Suprapubic skin (tissue), 4 donors: Measurements from ENCODE around the gene CTPS1. TPM values are rescaled to one million over a fixed set of nuclear protein-coding genes. Genes with fewer than 3 reads are reported as not detected.

Source experiments
- DNase-seq, 2 donors: peaks; one replicate each; pipeline ENCODE4 v3.0.0-alpha.2; 2019; ENCODE audit warnings: low spot score in 2 of 2
- H3K27ac ChIP-seq: fragments of 200-600 bp; sonication (generic); one replicate; pipeline ENCODE4 v1.5.1; 2019
- H3K27me3 ChIP-seq: fragments of 200-600 bp; sonication (generic); one replicate; pipeline ENCODE4 v1.5.1; 2019
- H3K36me3 ChIP-seq: fragments of 200-600 bp; sonication (generic); one replicate; pipeline ENCODE4 v1.5.1; 2019
- H3K4me1 ChIP-seq: fragments of 200-600 bp; sonication (generic); one replicate; pipeline ENCODE4 v1.5.1; 2019
- H3K4me3 ChIP-seq: fragments of 200-600 bp; sonication (generic); one replicate; pipeline ENCODE4 v1.5.1; 2019; ENCODE audit warnings: mild to moderate bottlenecking
- H3K9me3 ChIP-seq: fragments of 200-600 bp; sonication (generic); one replicate; pipeline ENCODE4 v1.5.1; 2019
- CTCF ChIP-seq, 2 donors: fragments of 200-600 bp in 1 of 2; fragments of 450-650 bp in 1 of 2; sonication (generic) in 1 of 2; IDR thresholded peaks; one replicate each; pipeline ENCODE4 v1.5.1; 2016 to 2019; ENCODE audit warnings: antibody characterized with exemption in 2 of 2, mild to moderate bottlenecking in 1 of 2, moderate library complexity in 1 of 2
- EP300 ChIP-seq: sonication (generic); formaldehyde crosslinking; IDR thresholded peaks from one replicate; pipeline ENCODE4 v1.6.1; 2017; ENCODE audit warnings: antibody characterized with exemption
- POLR2A ChIP-seq, 2 donors: fragments of 450-650 bp; IDR thresholded peaks; one replicate each; pipeline ENCODE4 v1.6.1; 2017; ENCODE audit warnings: antibody characterized with exemption in 2 of 2, mild to moderate bottlenecking in 2 of 2, moderate library complexity in 2 of 2
- POLR2AphosphoS5 ChIP-seq, 3 donors: sonication (generic); formaldehyde crosslinking; IDR thresholded peaks; one replicate each; pipeline ENCODE4 v1.6.1; 2017; ENCODE audit warnings: antibody characterized with exemption in 3 of 3
- WGBS: methylation state at CpG from one replicate; pipeline ENCODE4 v1.1.5; 2018; 5-methylcytosine and 5-hydroxymethylcytosine counted together
- total RNA-seq, 4 donors: library from RNA; depleted of rRNA; stranded (reverse); fragments of >200 nt; gene quantifications; one replicate each; pipeline ENCODE4 v1.1.0, GENCODE V29; 2016

Gene CTPS1
- total RNA-seq, 4 donors from 2014 or later, result 15.9 to 23.6 (median 20.0) TPM

DNA sequence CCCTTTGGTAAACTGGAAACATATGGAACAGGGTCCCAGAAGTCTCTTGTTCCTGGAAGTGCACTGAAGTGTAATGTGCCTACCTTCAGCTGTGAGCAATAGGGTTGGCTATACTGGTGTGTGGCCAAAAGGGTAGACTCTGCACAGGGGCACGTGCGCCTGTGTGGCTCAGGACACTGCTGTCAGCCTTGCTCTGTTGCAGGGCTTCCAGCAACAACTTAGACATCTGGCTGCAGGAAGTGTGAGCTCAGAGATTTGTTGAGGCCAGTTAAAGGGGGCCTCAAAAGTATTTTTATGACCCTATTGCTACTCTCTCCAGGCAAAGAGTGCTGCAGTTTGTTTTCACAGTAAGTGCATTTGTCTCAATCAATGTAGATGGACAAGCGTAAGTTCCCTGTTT lies 7.5 kb downstream of the CTPS1 start:
- Histone ChIP-seq H3K27ac (no peak overlapping the region), H3K36me3 (peaks cover 73% of the 10 kb centered on the region), H3K4me3 (no peak overlapping the region), H3K27me3 (no peaks in the 10 kb centered on the region), H3K4me1 (peaks cover 21% of the 10 kb centered on the region), H3K9me3 (no peaks in the 10 kb centered on the region)
- no peak for DNase-seq
- 80% methylated on average over 2 of the region's 3 CpGs for WGBS
- TF ChIP-seq CTCF (IDR thresholded peaks at IDR 0.05), result no peak
- no peak for TF ChIP-seq EP300
- no peak for TF ChIP-seq POLR2AphosphoS5 (IDR thresholded peaks at IDR 0.05)
- TF ChIP-seq POLR2A (IDR thresholded peaks at IDR 0.05), result no peak

GRCh38 chr1:40987439-40988276 lies 8.2 kb downstream of the CTPS1 start:
- H3K27ac ChIP-seq, result no peak overlapping the region
- H3K9me3 ChIP-seq, result no peaks in the 10 kb centered on the region
- peaks cover 15% of the 10 kb centered on the region for H3K4me1 ChIP-seq
- 91% methylated on average over 9 of the region's 9 CpGs for WGBS
- no peak overlapping the region for H3K4me3 ChIP-seq
- TF ChIP-seq POLR2A (IDR thresholded peaks at IDR 0.05), result no peak
- TF ChIP-seq EP300, result no peak
- no peak for TF ChIP-seq POLR2AphosphoS5 (IDR thresholded peaks at IDR 0.05)
- no peak for TF ChIP-seq CTCF (IDR thresholded peaks at IDR 0.05)
- H3K36me3 ChIP-seq, result peaks cover 79% of the 10 kb centered on the region
- no peak for DNase-seq
- no peaks in the 10 kb centered on the region for H3K27me3 ChIP-seq

DNA sequence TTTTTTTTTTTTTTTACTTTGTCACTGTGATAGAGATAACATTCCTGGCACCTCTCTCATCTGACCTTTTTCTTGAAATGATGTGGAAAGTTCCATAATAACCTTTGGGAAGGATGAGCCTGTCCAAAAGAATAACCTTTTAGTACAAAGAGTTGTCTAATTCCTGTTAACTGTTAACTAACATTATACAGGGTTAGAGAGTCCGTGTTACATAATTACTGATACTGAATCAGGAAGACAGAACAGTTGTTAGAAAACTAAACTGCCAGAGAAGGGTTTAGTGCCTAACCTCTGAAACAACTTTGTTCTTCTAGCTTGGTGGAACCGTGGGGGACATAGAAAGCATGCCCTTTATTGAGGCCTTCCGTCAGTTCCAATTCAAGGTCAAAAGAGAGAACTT lies 8.8 kb downstream of the CTPS1 start:
- 88% methylated on average over 3 of the region's 3 CpGs for WGBS

DNA sequence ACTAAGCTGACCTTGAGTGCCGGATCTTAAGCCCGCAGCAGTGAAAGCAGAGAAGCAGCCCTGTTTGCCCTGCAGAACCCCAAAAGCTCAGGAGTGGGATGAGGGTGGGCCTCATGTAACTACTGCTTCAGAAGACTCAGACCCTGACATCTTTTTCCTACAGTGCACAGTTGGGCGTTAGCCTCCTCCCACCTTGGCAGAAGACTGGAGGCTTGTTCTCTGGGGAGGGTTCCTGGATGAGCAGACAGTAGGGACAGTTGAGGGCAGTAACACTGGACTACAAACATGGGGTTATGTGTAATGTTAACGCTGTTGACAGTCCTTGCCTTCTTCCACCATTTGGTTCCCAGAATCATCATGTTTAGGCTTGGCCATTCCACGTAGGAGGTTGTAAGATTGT lies 9.6 kb downstream of the CTPS1 start:
- H3K4me1 ChIP-seq, result peaks cover 5% of the 10 kb centered on the region
- no peaks in the 10 kb centered on the region for H3K27me3 ChIP-seq
- H3K9me3 ChIP-seq, result no peaks in the 10 kb centered on the region
- DNase-seq, result no peak
- 93% methylated on average over 5 of the region's 5 CpGs for WGBS
- H3K4me3 ChIP-seq, result no peak overlapping the region
- no peak overlapping the region for H3K27ac ChIP-seq
- TF ChIP-seq POLR2AphosphoS5 (IDR thresholded peaks at IDR 0.05), result no peak
- TF ChIP-seq CTCF (IDR thresholded peaks at IDR 0.05), result no peak
- no peak for TF ChIP-seq EP300
- no peak for TF ChIP-seq POLR2A (IDR thresholded peaks at IDR 0.05)
- peaks cover 85% of the 10 kb centered on the region for H3K36me3 ChIP-seq

More for the DNA sequence above, 8.8 kb downstream of the CTPS1 start:
- TF ChIP-seq CTCF (IDR thresholded peaks at IDR 0.05), result no peak
- TF ChIP-seq EP300, result no peak
- no peak for TF ChIP-seq POLR2AphosphoS5 (IDR thresholded peaks at IDR 0.05)
- no peak for TF ChIP-seq POLR2A (IDR thresholded peaks at IDR 0.05)
- Histone ChIP-seq H3K4me3 (no peak overlapping the region), H3K9me3 (no peaks in the 10 kb centered on the region), H3K4me1 (peaks cover 9% of the 10 kb centered on the region), H3K27me3 (no peaks in the 10 kb centered on the region), H3K27ac (no peak overlapping the region), H3K36me3 (peaks cover 83% of the 10 kb centered on the region)
- DNase-seq, result no peak

DNA sequence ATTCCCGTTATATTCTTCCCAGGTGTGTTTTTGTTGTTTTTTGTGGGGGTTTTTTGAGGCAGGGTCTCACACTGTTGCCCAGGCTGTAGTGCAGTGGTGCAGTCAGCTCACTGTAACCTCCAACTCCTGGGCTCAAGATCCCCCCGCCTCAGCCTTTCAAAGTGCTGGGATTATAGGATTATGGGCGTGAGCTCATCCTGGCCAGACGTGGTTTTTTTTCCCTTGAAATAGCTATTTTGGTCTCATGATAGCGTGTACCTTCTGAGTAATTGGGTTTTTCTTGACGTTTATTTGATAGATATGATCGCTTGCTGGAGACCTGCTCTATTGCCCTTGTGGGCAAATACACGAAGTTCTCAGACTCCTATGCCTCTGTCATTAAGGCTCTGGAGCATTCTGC lies 17.6 kb downstream of the CTPS1 start:
- H3K4me1 ChIP-seq, result no peaks in the 10 kb centered on the region
- WGBS, result 94% methylated on average over 8 of the region's 8 CpGs

More for the DNA sequence above, 17.6 kb downstream of the CTPS1 start:
- no peak overlapping the region for H3K27ac ChIP-seq
- H3K27me3 ChIP-seq, result no peaks in the 10 kb centered on the region
- peaks cover 62% of the 10 kb centered on the region for H3K36me3 ChIP-seq
- TF ChIP-seq EP300, result no peak
- no peak for TF ChIP-seq CTCF (IDR thresholded peaks at IDR 0.05)
- TF ChIP-seq POLR2AphosphoS5 (IDR thresholded peaks at IDR 0.05), result no peak
- TF ChIP-seq POLR2A (IDR thresholded peaks at IDR 0.05), result no peak
- DNase-seq, result no peak
- no peaks in the 10 kb centered on the region for H3K9me3 ChIP-seq
- H3K4me3 ChIP-seq, result no peak overlapping the region
